ENCODE results near the gene ADAM12. TPM values are rescaled to one million over a fixed set of nuclear protein-coding genes. Genes with fewer than 3 reads are reported as not detected.
A peak's percentile ranks its signal among the peaks of the same experiment; 100 is the strongest.

The ADAM12 gene
- total RNA-seq, 1 donor from 2014 or later = 100 TPM

DNA sequence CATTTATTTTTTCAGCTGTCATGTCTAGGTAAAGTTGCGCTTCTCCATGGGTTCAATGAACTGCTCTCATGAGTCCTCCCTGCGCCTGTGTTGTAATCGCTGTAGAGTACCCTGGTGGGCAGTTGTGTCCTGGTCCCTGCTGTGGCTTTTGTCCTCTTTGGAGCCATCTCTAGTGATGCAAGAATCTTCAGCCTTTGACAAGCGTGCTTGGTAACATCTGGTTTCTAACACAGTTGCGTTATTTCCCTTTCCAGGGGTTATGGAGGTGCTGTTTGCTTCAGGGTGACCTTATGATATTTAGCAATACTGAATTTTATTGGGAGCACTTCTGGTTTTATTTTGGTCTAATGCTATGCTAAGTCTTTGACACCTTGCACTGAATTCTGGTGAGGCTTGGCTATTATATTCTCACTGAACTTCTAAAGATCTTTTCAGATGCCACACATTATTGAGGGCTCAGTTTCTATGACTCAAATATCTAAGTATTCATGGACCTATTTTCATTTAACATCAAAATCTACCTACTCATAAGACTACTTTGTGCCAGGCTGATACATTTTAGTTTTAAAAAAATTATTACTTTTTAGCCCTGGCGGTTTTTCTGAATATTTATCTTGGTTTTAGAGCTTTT, 403.3 kb downstream of the ADAM12 start:
- no peaks in the 10 kb centered on the region for H3K36me3 ChIP-seq (ENCODE audit: insufficient read depth, low read length)
- no peak overlapping the region for H3K4me2 ChIP-seq (ENCODE audit: low read length)
- peaks cover 18% of the 10 kb centered on the region for H3K36me3 Mint-ChIP-seq (ENCODE audit: low read depth, unreplicated experiment)
- H4K20me1 ChIP-seq (ENCODE audit: insufficient read depth, low read length) = no peaks in the 10 kb centered on the region
- no peaks in the 10 kb centered on the region for H3K27me3 Mint-ChIP-seq (ENCODE audit: low read depth, unreplicated experiment)
- H3K4me1 ChIP-seq (ENCODE audit: insufficient read depth, low read length) = peaks cover 23% of the 10 kb centered on the region
- H3K4me1 Mint-ChIP-seq (ENCODE audit: low read depth, unreplicated experiment) = peaks cover 34% of the 10 kb centered on the region
- no peak overlapping the region for H2AFZ ChIP-seq (ENCODE audit: low read depth, low read length)
- TF ChIP-seq, protein P1, sequence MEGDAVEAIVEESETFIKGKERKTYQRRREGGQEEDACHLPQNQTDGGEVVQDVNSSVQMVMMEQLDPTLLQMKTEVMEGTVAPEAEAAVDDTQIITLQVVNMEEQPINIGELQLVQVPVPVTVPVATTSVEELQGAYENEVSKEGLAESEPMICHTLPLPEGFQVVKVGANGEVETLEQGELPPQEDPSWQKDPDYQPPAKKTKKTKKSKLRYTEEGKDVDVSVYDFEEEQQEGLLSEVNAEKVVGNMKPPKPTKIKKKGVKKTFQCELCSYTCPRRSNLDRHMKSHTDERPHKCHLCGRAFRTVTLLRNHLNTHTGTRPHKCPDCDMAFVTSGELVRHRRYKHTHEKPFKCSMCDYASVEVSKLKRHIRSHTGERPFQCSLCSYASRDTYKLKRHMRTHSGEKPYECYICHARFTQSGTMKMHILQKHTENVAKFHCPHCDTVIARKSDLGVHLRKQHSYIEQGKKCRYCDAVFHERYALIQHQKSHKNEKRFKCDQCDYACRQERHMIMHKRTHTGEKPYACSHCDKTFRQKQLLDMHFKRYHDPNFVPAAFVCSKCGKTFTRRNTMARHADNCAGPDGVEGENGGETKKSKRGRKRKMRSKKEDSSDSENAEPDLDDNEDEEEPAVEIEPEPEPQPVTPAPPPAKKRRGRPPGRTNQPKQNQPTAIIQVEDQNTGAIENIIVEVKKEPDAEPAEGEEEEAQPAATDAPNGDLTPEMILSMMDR (IDR thresholded peaks at IDR 0.05; ENCODE audit: insufficient read depth, low read depth, low read length) = no peak
- TF ChIP-seq EZH2 (IDR thresholded peaks at IDR 0.05; ENCODE audit: insufficient read depth, low read length) = no peak
- no peak overlapping the region for H3K4me3 ChIP-seq (ENCODE audit: insufficient read depth, low read depth, low read length)
- no peak for FAIRE-seq
- no peak overlapping the region for H3K27ac Mint-ChIP-seq (ENCODE audit: unreplicated experiment)
- no peak for DNase-seq (ENCODE audit: low read depth)
- H3K27me3 ChIP-seq (ENCODE audit: insufficient read depth, low read length) = no peaks in the 10 kb centered on the region
- no peaks in the 10 kb centered on the region for H3K79me2 ChIP-seq (ENCODE audit: insufficient read depth, low read length)
- peaks cover under 1% of the 10 kb centered on the region for H3K9me3 Mint-ChIP-seq (ENCODE audit: unreplicated experiment)
- peak overlapping the region; percentile 9 for H3K4me3 Mint-ChIP-seq (ENCODE audit: unreplicated experiment)
- H3K27ac ChIP-seq (ENCODE audit: low read depth, low read length) = no peak overlapping the region
- no peak overlapping the region for H3K9ac ChIP-seq (ENCODE audit: low read length)
- no peaks in the 10 kb centered on the region for H3K9me3 ChIP-seq (ENCODE audit: insufficient read depth, low read depth, low read length)

DNA sequence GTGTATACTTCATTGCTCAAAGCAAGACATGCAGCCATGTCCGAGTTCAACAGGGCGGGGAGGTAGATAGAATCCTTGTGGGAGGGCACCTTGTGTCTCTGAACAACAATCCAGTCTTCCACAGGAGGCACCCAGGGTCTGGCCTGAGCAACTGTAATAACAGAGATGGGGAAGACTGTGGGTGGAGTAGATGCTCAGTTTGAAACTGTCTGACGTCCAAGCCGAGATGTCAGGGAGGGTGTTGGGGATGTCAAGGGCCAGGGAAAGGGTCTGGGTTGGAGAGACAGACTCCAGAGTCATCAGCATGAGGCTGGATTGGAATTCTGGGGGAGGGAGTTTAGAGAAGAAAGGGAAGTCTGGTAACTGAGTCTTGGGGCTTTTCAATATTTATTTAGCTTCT, 403.9 kb downstream of the ADAM12 start:
- H3K4me3 ChIP-seq (ENCODE audit: insufficient read depth, low read depth, low read length) = no peak overlapping the region
- no peak overlapping the region for H3K9ac ChIP-seq (ENCODE audit: low read length)
- no peaks in the 10 kb centered on the region for H3K36me3 ChIP-seq (ENCODE audit: insufficient read depth, low read length)
- TF ChIP-seq EZH2 (IDR thresholded peaks at IDR 0.05; ENCODE audit: insufficient read depth, low read length) = no peak
- TF ChIP-seq, protein P1 (IDR thresholded peaks at IDR 0.05; ENCODE audit: insufficient read depth, low read depth, low read length) = no peak
- Mint-ChIP-seq H3K4me1 (ENCODE audit: low read depth, unreplicated experiment) (peaks cover 34% of the 10 kb centered on the region), H3K27me3 (ENCODE audit: low read depth, unreplicated experiment) (no peaks in the 10 kb centered on the region), H3K4me3 (ENCODE audit: unreplicated experiment) (no peak overlapping the region), H3K27ac (ENCODE audit: unreplicated experiment) (no peak overlapping the region), H3K36me3 (ENCODE audit: low read depth, unreplicated experiment) (peaks cover 15% of the 10 kb centered on the region), H3K9me3 (ENCODE audit: unreplicated experiment) (no peaks in the 10 kb centered on the region)
- H2AFZ ChIP-seq (ENCODE audit: low read depth, low read length) = no peak overlapping the region
- no peaks in the 10 kb centered on the region for H3K79me2 ChIP-seq (ENCODE audit: insufficient read depth, low read length)
- H3K27ac ChIP-seq (ENCODE audit: low read depth, low read length) = no peak overlapping the region
- no peaks in the 10 kb centered on the region for H3K9me3 ChIP-seq (ENCODE audit: insufficient read depth, low read depth, low read length)
- DNase-seq (ENCODE audit: low read depth) (no peak), FAIRE-seq (no peak)
- H4K20me1 ChIP-seq (ENCODE audit: insufficient read depth, low read length) = no peaks in the 10 kb centered on the region
- no peaks in the 10 kb centered on the region for H3K27me3 ChIP-seq (ENCODE audit: insufficient read depth, low read length)
- H3K4me1 ChIP-seq (ENCODE audit: insufficient read depth, low read length) = peaks cover 23% of the 10 kb centered on the region
- no peak overlapping the region for H3K4me2 ChIP-seq (ENCODE audit: low read length)

- Histone ChIP-seq H3K27ac (ENCODE audit: low read depth, low read length) (peak overlapping the region; percentile 62), H3K4me3 (ENCODE audit: insufficient read depth, low read depth, low read length) (no peak overlapping the region), H3K9me3 (ENCODE audit: insufficient read depth, low read depth, low read length) (no peaks in the 10 kb centered on the region), H4K20me1 (ENCODE audit: insufficient read depth, low read length) (no peaks in the 10 kb centered on the region), H3K79me2 (ENCODE audit: insufficient read depth, low read length) (no peaks in the 10 kb centered on the region), H2AFZ (ENCODE audit: low read depth, low read length) (peak overlapping the region; percentile 2), H3K36me3 (ENCODE audit: insufficient read depth, low read length) (no peaks in the 10 kb centered on the region), H3K4me2 (ENCODE audit: low read length) (peak overlapping the region; percentile 49), H3K27me3 (ENCODE audit: insufficient read depth, low read length) (no peaks in the 10 kb centered on the region), H3K9ac (ENCODE audit: low read length) (peak overlapping the region; percentile 72), H3K4me1 (ENCODE audit: insufficient read depth, low read length) (peaks cover 23% of the 10 kb centered on the region)
- peak overlapping the region; percentile 63 for H3K27ac Mint-ChIP-seq (ENCODE audit: unreplicated experiment)
- H3K36me3 Mint-ChIP-seq (ENCODE audit: low read depth, unreplicated experiment) = peaks cover 15% of the 10 kb centered on the region
- TF ChIP-seq, protein P1 (IDR thresholded peaks at IDR 0.05; ENCODE audit: insufficient read depth, low read depth, low read length) = no peak
- no peak for TF ChIP-seq EZH2 (IDR thresholded peaks at IDR 0.05; ENCODE audit: insufficient read depth, low read length)
- DNase-seq (ENCODE audit: low read depth) (no peak), FAIRE-seq (no peak)
- no peaks in the 10 kb centered on the region for H3K27me3 Mint-ChIP-seq (ENCODE audit: low read depth, unreplicated experiment)
- peaks cover 34% of the 10 kb centered on the region for H3K4me1 Mint-ChIP-seq (ENCODE audit: low read depth, unreplicated experiment)
- no peaks in the 10 kb centered on the region for H3K9me3 Mint-ChIP-seq (ENCODE audit: unreplicated experiment)
- no peak overlapping the region for H3K4me3 Mint-ChIP-seq (ENCODE audit: unreplicated experiment)
Observed at GRCh38 chr10:125983656-125984055, 404.6 kb downstream of the ADAM12 start.

Measured in astrocyte (in vitro differentiated cells and primary cell).